ENCODE measurements around the gene TBC1D14. TPM values are rescaled to one million over a fixed set of nuclear protein-coding genes. Genes with fewer than 3 reads are reported as not detected.
A peak's percentile ranks its signal among the peaks of the same experiment; 100 is the strongest.

TBC1D14 gene
- total and polyA plus RNA-seq, 2 of the 4 experiments (the other 2 are of a cell fraction), result 31.7 to 40.7 TPM

DNA sequence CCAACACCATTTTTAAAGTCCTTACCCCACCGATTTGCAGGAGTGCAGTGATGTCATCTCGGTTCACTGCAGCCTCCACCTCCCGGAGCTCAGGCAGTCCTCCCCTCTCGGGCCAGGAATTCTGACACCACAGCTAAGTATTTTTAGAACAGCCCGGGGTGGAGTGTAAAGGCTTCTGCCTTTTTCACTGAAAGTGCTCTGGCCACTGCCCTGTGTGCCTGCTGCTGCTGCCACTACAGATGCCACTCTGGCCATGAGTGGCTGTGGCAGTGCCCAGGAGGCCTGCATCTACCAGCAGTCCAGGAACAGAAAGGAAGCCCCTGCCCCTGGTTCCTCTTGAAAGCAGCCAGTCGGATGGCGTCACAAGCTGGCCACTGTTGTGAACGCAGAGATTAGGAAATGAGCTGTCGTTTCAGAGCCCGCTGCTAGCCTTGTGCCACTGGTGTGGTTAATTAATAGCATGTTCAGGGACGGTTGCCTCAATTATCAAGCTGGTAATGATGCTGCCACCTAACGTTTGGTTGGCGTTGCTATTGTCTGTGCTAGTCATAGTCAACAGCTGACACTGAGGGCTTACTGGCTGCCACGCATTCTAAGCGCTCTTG lies 23.6 kb upstream of the TBC1D14 start:
- dilution Hi-C loops (cut with HindIII; ENCODE audit: low sequenced_read_pairs, unreplicated experiment), result no loop called here
- WGBS, 2 experiments (ENCODE audit: extremely low coverage in 2 of 2, insufficient read length in 1 of 2), result 59% methylated on average over 10 of the region's 15 CpGs; no CpG with 5 or more reads in 1 of the 2 experiments

More for the DNA sequence above, 23.6 kb upstream of the TBC1D14 start:
- Histone ChIP-seq H4K91ac (ENCODE audit: insufficient read depth, low read depth, low read length) (no peak overlapping the region; the same call in 1 of the 2 replicates), H3K9me1 (ENCODE audit: insufficient read depth, low read length) (peaks cover 8% of the 10 kb centered on the region; the same call in 1 of the 2 replicates), H4K5ac (ENCODE audit: low read depth, low read length) (no peak overlapping the region), H2AK9ac (replicated peaks; ENCODE audit: low read depth, low read length, poor library complexity) (peak overlapping the region; percentile 87), H3K9me3 (ENCODE audit: control insufficient read depth, insufficient read depth, low read length) (no peaks in the 10 kb centered on the region), H2BK120ac (ENCODE audit: low read depth, low read length) (no peak overlapping the region), H2BK5ac (ENCODE audit: low read depth, low read length, poor library complexity, severe bottlenecking) (peak overlapping the region; percentile 19), H3K18ac (ENCODE audit: low read depth, low read length) (no peak overlapping the region), H3K36me3 (ENCODE audit: control insufficient read depth, insufficient read depth, low read length) (peaks cover 16% of the 10 kb centered on the region), H3K23ac (ENCODE audit: low read depth, low read length) (peak overlapping the region; percentile 60; the same call in 1 of the 2 replicates), H3K4me3 (ENCODE audit: insufficient read depth, low read depth, low read length) (no peak overlapping the region), H2BK15ac (ENCODE audit: low read depth, low read length) (no peak overlapping the region), H3K79me1 (ENCODE audit: low read depth in 1 of 2, low read length in 2 of 2) (peaks cover 0 to 13% of the 10 kb centered on the region in 2 experiments; a peak in 2 of 4 replicates), H2AK5ac (ENCODE audit: low read depth, low read length) (peak overlapping the region; percentile 1; the same call in 1 of the 2 replicates), H4K8ac (ENCODE audit: low read depth in 2 of 2, low read length in 2 of 2) (peak overlapping the region in 1 of 2 experiments; percentile 62; a peak in 2 of 4 replicates), H3K27me3 (ENCODE audit: control insufficient read depth, insufficient read depth, low read length) (no peaks in the 10 kb centered on the region), H3K4me2 (ENCODE audit: low read depth, low read length) (0 out of 2 replicates have a peak overlapping the region, but pooled peaks have one; percentile 24), H3K27ac (ENCODE audit: insufficient read depth, low read length) (peak overlapping the region; percentile 25; the same call in 1 of the 2 replicates), H3K56ac (ENCODE audit: extremely low read depth, insufficient read depth, low read length) (no peak overlapping the region), H3K4me1 (ENCODE audit: control insufficient read depth, insufficient read depth, low read length) (peaks cover 8% of the 10 kb centered on the region), H2BK20ac (ENCODE audit: low read depth, low read length) (no peak overlapping the region), H3K14ac (replicated peaks; ENCODE audit: low read depth, low read length) (0 out of 2 replicates have a peak overlapping the region, but pooled peaks have one; percentile 27), H4K20me1 (ENCODE audit: insufficient read depth, low read length) (no peaks in the 10 kb centered on the region), H2AFZ (replicated peaks; ENCODE audit: low read length, poor library complexity) (peak overlapping the region; percentile 66), H3K4ac (ENCODE audit: low read depth, low read length) (peak overlapping the region; percentile 30; the same call in 1 of the 2 replicates), H3K9ac (ENCODE audit: low read depth, low read length) (no peak overlapping the region)
- in situ Hi-C loops (cut with MboI; ENCODE audit: low sequenced_read_pairs) (no loop called here), intact Hi-C loops (cut with micrococcal nuclease) (no loop called here)
- CTCF ChIA-PET, result interaction anchor here (0.7 to 1.5 kb wide), 4 partner anchors 12 to 166 kb away, joined by 3 to 5 read pairs (median 3); no protein-coding TSS in a partner anchor
- POLR2A ChIA-PET (ENCODE audit: unreplicated experiment), result no interaction called here
- peak; percentile 66 for DNase-seq
- TF ChIP-seq, protein P1, sequence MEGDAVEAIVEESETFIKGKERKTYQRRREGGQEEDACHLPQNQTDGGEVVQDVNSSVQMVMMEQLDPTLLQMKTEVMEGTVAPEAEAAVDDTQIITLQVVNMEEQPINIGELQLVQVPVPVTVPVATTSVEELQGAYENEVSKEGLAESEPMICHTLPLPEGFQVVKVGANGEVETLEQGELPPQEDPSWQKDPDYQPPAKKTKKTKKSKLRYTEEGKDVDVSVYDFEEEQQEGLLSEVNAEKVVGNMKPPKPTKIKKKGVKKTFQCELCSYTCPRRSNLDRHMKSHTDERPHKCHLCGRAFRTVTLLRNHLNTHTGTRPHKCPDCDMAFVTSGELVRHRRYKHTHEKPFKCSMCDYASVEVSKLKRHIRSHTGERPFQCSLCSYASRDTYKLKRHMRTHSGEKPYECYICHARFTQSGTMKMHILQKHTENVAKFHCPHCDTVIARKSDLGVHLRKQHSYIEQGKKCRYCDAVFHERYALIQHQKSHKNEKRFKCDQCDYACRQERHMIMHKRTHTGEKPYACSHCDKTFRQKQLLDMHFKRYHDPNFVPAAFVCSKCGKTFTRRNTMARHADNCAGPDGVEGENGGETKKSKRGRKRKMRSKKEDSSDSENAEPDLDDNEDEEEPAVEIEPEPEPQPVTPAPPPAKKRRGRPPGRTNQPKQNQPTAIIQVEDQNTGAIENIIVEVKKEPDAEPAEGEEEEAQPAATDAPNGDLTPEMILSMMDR (conservative IDR thresholded peaks at IDR 0.05; ENCODE audit: low read depth, low read length), result 0 out of 2 replicates have a peak, but pooled peaks have one; percentile 22
- TF ChIP-seq, protein P2, sequence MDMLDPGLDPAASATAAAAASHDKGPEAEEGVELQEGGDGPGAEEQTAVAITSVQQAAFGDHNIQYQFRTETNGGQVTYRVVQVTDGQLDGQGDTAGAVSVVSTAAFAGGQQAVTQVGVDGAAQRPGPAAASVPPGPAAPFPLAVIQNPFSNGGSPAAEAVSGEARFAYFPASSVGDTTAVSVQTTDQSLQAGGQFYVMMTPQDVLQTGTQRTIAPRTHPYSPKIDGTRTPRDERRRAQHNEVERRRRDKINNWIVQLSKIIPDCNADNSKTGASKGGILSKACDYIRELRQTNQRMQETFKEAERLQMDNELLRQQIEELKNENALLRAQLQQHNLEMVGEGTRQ (IDR thresholded peaks at IDR 0.05; ENCODE audit: low read depth, low read length), result no peak
- BruUV-seq (replicated peaks), result no TSS peak
- ATAC-seq (ENCODE audit: low read depth), result peak; percentile 79
